WI38 (cell line): ENCODE results near the gene FRA10AC1.

Experiments
- H3K4me3 ChIP-seq: 2 replicates; pipeline ENCODE4 v1.5.1; 2011; ENCODE audit warnings: low read depth, mild to moderate bottlenecking, control low read depth, low read length
- TF ChIP-seq, protein P1 (sequence below): IDR thresholded peaks from 2 replicates; pipeline ENCODE4 v1.5.1; 2012; ENCODE audit warnings: low read depth, mild to moderate bottlenecking, control low read depth, low read length

FRA10AC1 gene

GRCh38 chr10:93742633-93743349 lies 40.4 kb upstream of the FRA10AC1 start:
- TF ChIP-seq, protein P1, sequence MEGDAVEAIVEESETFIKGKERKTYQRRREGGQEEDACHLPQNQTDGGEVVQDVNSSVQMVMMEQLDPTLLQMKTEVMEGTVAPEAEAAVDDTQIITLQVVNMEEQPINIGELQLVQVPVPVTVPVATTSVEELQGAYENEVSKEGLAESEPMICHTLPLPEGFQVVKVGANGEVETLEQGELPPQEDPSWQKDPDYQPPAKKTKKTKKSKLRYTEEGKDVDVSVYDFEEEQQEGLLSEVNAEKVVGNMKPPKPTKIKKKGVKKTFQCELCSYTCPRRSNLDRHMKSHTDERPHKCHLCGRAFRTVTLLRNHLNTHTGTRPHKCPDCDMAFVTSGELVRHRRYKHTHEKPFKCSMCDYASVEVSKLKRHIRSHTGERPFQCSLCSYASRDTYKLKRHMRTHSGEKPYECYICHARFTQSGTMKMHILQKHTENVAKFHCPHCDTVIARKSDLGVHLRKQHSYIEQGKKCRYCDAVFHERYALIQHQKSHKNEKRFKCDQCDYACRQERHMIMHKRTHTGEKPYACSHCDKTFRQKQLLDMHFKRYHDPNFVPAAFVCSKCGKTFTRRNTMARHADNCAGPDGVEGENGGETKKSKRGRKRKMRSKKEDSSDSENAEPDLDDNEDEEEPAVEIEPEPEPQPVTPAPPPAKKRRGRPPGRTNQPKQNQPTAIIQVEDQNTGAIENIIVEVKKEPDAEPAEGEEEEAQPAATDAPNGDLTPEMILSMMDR: no peak
- H3K4me3 ChIP-seq: no peak overlapping the region

- TF ChIP-seq, protein P1: no peak
Measured at GRCh38 chr10:93741367-93741766, 39.0 kb upstream of the FRA10AC1 start.

DNA sequence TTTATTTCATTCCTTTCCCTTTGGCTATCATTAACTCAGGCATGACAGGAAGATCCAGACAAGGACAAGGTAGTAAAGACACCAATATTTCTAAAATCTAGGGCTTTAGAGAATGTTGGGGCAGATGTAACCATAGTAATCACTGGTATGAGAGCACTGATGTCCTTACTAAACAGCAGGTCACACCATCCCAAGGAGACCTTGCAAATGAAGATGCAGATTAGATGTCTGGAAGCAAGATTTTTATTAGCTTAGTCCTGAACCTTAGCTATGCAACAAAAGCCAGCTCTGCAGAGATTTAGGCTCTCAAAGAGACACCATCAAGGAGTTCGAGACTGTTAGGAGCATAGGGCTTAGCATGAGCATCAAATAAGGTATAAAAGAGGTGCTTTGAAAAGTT lies 23.6 kb upstream of the FRA10AC1 start:
- TF ChIP-seq, protein P1: no peak
- no peak overlapping the region for H3K4me3 ChIP-seq

More at GRCh38 chr10:93741367-93741766, 39.0 kb upstream of the FRA10AC1 start:
- no peak overlapping the region for H3K4me3 ChIP-seq

DNA sequence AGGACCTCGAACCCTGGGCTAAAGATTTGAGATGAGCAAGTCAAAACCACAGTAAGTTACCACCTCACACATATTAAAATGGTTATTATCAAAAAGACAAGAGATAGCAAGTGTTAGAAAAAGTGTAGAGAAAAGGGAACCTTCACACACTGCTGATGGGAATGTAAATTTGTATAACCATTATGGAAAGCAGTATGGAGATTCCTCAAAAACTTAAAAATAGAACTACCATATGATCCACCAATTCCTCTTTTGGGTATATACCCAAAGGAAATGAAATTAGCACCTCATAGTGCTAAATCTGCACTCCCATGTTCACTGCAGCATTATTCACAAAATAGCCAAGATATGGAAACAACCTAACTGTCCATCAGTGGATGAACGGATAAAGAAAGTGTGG lies 20.8 kb upstream of the FRA10AC1 start:
- no peak overlapping the region for H3K4me3 ChIP-seq
- TF ChIP-seq, protein P1: no peak

GRCh38 chr10:93722550-93722949 lies 20.2 kb upstream of the FRA10AC1 start:
- H3K4me3 ChIP-seq: no peak overlapping the region
- TF ChIP-seq, protein P1: no peak

- TF ChIP-seq, protein P1: no peak
- H3K4me3 ChIP-seq: no peak overlapping the region
Measured at GRCh38 chr10:93719901-93720300, 17.5 kb upstream of the FRA10AC1 start.

DNA sequence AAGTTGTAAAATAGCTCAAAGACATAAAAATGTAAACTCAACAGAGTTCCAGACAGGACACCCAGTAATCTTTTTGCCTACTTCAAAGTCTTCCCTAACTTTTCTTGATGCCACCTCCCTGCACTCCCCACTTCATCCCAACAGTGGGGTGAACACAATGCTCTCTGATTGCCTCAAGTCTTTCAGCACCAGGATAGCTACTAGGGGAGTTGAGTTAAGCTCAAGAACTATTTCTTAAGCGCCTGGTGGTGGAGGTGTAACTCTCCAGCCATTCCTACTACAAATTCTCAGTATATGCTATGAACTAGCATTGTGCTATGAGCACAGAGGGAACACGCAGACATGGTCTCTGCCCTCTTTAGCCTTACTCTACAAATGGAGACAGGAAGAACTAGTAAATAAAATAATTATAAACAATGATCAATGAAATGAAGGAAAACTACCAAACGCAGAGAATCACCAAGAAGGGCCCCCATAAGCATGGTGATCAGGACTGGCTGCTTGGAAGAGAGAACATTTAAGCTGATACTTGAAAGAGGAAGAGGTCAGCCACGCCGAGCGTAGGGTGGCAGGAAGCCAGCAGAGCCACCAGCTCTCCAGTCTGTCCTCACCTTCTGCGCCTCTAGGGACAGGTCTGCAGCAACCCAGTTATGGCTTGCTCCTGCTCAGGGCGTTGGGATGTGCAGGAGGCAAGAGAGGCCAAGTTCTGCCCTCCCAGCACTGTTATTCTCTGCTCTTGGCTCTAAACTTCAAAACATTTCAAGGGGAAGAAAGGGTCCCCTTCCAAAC lies 16.7 kb upstream of the FRA10AC1 start:
- no peak overlapping the region for H3K4me3 ChIP-seq
- TF ChIP-seq, protein P1: no peak
